Activated CD8-positive, alpha-beta T cell treated with anti-CD3 and anti-CD28 coated beads for 36 hours (primary cell): ENCODE results near the gene IL6ST. TPM values are rescaled to one million over a fixed set of nuclear protein-coding genes. Genes with fewer than 3 reads are reported as not detected.

Experiments
- ATAC-seq: fragments of 200-7000 bp; cut with Tn5 transposase; one replicate; pipeline ENCODE4 v1.10.0; 2021; ENCODE audit warnings: mild to moderate bottlenecking, moderate library complexity
- CTCF ChIA-PET: fragments of 350-600 bp; sonication (Branson Sonifier 250); formaldehyde crosslinking; loops from one replicate; lab custom pipeline; 2021; ENCODE audit warnings: antibody characterized with exemption; lab: Charles Lee
- POLR2A ChIA-PET: fragments of 350-600 bp; sonication (Branson Sonifier 250); formaldehyde crosslinking; loops from one replicate; lab custom pipeline; 2021; ENCODE audit warnings: antibody characterized with exemption; lab: Charles Lee
- DNase-seq: peaks from one replicate; pipeline ENCODE4 v3.0.0-alpha.2; 2020
- H3K27ac Mint-ChIP-seq: one replicate; pipeline ENCODE4 v1.8.0; 2021; ENCODE audit warnings: mild to moderate bottlenecking, mixed read lengths
- H3K27me3 Mint-ChIP-seq: one replicate; pipeline ENCODE4 v1.8.0; 2021; ENCODE audit warnings: mixed read lengths
- H3K36me3 Mint-ChIP-seq: one replicate; pipeline ENCODE4 v1.8.0; 2021; ENCODE audit warnings: low read depth, mixed read lengths
- H3K4me1 Mint-ChIP-seq: one replicate; pipeline ENCODE4 v1.8.0; 2021; ENCODE audit warnings: low read depth, mixed read lengths
- H3K4me3 Mint-ChIP-seq: one replicate; pipeline ENCODE4 v1.8.0; 2021; ENCODE audit warnings: mild to moderate bottlenecking, moderate library complexity, mixed read lengths
- H3K9me3 Mint-ChIP-seq: one replicate; pipeline ENCODE4 v1.8.0; 2021; ENCODE audit warnings: mixed read lengths
- intact Hi-C: fragments of 100-400 bp; cut with micrococcal nuclease; formaldehyde crosslinking; loops from one replicate; pipeline ENCODE4 v1.10.0; 2022
- total RNA-seq, 2 experiments: library from RNA; stranded (reverse); gene quantifications; one replicate each; pipeline ENCODE4 v1.2.3, GENCODE V29; 2021
- TF ChIP-seq, protein P1 (sequence below): fragments of 200-600 bp; IDR thresholded peaks from one replicate; pipeline ENCODE4 v1.8.0; 2022; ENCODE audit warnings: antibody characterized with exemption, mild to moderate bottlenecking

Gene IL6ST
- total RNA-seq, 2 experiments from 2014 or later: 31.4 to 35.3 TPM

DNA sequence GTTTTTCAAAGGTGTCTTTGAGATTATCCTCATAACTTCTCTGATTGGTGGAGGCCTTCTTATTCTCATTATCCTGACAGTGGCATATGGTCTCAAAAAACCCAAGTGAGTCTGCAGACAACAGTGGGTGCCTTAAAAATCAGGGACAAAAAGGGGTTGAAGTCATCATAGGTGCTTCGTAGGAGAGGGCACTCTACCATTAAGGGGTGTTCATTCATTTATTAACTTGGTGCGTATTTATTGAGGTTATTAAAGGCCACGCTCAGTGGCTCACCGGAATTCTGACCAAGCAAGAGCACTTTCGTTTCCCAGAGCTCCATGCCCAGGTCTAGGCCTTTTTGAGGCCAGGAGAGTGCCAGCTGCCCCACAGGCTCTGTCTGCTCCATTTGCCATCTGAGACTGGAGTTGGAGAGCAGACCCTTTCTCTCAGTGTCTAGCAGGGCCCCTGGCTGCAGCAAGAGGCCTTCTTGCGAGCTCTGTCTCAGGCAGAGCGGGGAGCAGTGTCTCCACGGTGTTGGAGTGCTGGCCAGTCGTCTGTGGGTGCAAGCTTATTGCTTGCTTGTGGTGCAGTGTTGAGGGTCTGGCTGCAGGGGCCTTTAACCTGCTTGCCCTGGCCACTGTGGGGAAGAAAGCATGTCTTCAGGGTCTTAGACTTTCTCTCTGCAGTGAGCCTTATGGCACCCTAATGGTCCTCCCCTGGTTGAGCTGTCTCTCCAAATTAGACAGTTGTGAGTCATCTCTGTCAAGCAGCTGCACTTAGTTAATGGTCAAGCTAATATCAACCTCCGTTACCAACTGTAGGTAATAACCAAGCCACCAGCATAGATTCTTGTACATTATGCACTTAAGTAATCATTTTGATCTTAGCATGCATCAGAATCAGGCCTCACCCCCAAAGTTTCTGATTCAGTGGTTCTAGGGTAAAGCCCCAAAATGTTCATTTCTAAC lies 81.0 kb downstream of the IL6ST start:
- TF ChIP-seq, protein P1, sequence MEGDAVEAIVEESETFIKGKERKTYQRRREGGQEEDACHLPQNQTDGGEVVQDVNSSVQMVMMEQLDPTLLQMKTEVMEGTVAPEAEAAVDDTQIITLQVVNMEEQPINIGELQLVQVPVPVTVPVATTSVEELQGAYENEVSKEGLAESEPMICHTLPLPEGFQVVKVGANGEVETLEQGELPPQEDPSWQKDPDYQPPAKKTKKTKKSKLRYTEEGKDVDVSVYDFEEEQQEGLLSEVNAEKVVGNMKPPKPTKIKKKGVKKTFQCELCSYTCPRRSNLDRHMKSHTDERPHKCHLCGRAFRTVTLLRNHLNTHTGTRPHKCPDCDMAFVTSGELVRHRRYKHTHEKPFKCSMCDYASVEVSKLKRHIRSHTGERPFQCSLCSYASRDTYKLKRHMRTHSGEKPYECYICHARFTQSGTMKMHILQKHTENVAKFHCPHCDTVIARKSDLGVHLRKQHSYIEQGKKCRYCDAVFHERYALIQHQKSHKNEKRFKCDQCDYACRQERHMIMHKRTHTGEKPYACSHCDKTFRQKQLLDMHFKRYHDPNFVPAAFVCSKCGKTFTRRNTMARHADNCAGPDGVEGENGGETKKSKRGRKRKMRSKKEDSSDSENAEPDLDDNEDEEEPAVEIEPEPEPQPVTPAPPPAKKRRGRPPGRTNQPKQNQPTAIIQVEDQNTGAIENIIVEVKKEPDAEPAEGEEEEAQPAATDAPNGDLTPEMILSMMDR: no peak
- CTCF ChIA-PET: interaction anchor here (1.0 to 1.2 kb wide), 3 partner anchors 11 to 75 kb away, joined by 3 read pairs; no protein-coding TSS in a partner anchor
- ATAC-seq: no peak
- H3K4me1 Mint-ChIP-seq: peaks cover 5% of the 10 kb centered on the region
- intact Hi-C loops: no loop called here
- DNase-seq: no peak
- no peak overlapping the region for H3K27ac Mint-ChIP-seq
- POLR2A ChIA-PET: no interaction called here
- no peaks in the 10 kb centered on the region for H3K27me3 Mint-ChIP-seq
- H3K4me3 Mint-ChIP-seq: no peak overlapping the region
- H3K36me3 Mint-ChIP-seq: no peaks in the 10 kb centered on the region
- no peaks in the 10 kb centered on the region for H3K9me3 Mint-ChIP-seq

- Mint-ChIP-seq H3K27ac (peak overlapping the region; percentile 49), H3K4me3 (no peak overlapping the region), H3K4me1 (peaks cover 1% of the 10 kb centered on the region), H3K27me3 (no peaks in the 10 kb centered on the region), H3K9me3 (no peaks in the 10 kb centered on the region), H3K36me3 (no peaks in the 10 kb centered on the region)
- intact Hi-C loops: no loop called here
- ChIA-PET CTCF (interaction anchor here (0.7 to 1.4 kb wide), 2 partner anchors 13 to 71 kb away, joined by 3 to 4 read pairs; no protein-coding TSS in a partner anchor), POLR2A (interaction anchor here (1.0 kb wide), 1 partner anchor 9 kb away, joined by 4 read pairs; no protein-coding TSS in a partner anchor)
- DNase-seq (no peak), ATAC-seq (no peak)
- TF ChIP-seq, protein P1: no peak
Observed at GRCh38 chr5:55911784-55912653, 82.7 kb downstream of the IL6ST start.

DNA sequence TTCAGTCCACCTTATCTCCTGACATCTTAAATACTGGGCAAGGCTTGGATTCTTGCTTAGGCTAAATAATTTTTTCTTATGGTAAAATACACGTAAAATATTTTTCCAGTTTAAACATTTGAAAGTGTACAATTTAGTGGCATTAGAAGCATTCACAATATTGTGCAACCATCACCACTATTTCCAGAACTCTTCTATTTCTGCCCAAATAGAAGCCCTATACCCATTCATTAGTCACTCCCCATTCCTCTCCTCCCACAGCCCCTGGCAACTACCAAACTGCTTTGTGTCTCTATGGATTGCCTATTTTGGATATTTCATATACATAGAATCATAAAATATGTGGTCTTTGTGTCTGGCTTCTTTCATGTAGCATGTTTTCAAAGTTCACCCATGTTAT lies 86.0 kb downstream of the IL6ST start:
- no peaks in the 10 kb centered on the region for H3K36me3 Mint-ChIP-seq
- CTCF ChIA-PET: no interaction called here
- ATAC-seq (no peak), DNase-seq (no peak)
- no peak overlapping the region for H3K27ac Mint-ChIP-seq
- H3K4me1 Mint-ChIP-seq: peaks cover 9% of the 10 kb centered on the region
- no peaks in the 10 kb centered on the region for H3K9me3 Mint-ChIP-seq
- intact Hi-C loops: loop anchor here (10.0 kb wide), 1 partner anchor 194 kb away; the partner anchor contains the start of gene SLC38A9
- POLR2A ChIA-PET: interaction anchor here (0.6 to 1.8 kb wide), 3 partner anchors 11 to 952 kb away, joined by 3 to 4 read pairs (median 3); no protein-coding TSS in a partner anchor
- H3K27me3 Mint-ChIP-seq: peaks cover 9% of the 10 kb centered on the region
- TF ChIP-seq, protein P1: no peak
- H3K4me3 Mint-ChIP-seq: no peak overlapping the region

DNA sequence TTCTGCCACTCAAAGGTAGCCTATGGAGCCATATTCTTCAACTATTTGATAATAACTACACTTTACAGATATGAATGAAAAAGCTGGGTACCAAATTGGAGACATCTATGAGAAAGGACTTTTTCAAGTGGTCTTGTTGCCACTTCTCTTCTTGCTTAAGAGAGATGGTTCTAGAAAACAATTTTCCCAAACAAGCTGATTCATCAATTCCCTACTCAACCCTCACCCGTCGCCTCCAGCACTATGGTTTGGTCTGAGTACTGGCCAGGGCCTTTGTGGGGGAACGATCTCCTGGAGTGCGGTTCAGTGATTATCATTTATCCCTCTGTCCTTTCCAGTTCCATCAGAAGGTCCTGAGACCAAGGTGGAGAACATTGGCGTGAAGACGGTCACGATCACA lies 86.8 kb downstream of the IL6ST start:
- DNase-seq (no peak), ATAC-seq (no peak)
- TF ChIP-seq, protein P1: no peak
- Mint-ChIP-seq H3K27ac (no peak overlapping the region), H3K27me3 (peaks cover 9% of the 10 kb centered on the region), H3K4me1 (peaks cover 17% of the 10 kb centered on the region), H3K36me3 (no peaks in the 10 kb centered on the region), H3K4me3 (no peak overlapping the region), H3K9me3 (no peaks in the 10 kb centered on the region)
- ChIA-PET CTCF (no interaction called here), POLR2A (interaction anchor here (0.7 to 1.8 kb wide), 2 partner anchors 10 to 953 kb away, joined by 3 to 4 read pairs; no protein-coding TSS in a partner anchor)
- intact Hi-C loops: loop anchor here (10.0 kb wide), 1 partner anchor 193 kb away; the partner anchor contains the start of gene SLC38A9
